ENCODE measurements around the gene LKAAEAR1.

LKAAEAR1 gene

DNA sequence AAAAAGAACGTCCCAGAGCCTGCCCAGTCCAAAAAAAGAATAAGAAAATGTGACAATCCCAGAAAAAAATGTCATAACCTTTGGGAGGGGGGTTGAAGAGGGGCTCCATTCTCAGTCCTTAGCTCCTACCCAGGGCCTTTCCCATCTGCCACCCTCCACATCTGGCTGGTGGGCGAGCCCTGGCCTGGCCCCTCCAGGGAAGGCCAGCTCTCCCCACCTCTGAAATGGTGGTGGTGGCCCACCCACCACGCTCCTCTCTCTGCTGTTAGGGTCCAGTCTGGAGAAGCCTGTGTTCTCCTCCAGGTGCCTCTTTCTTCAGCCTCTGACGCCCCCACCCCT, 5.3 kb downstream of the LKAAEAR1 start:
- no peak for DNase-seq
- no peak for TF ChIP-seq CTCF (IDR thresholded peaks at IDR 0.05; ENCODE audit: borderline replicate concordance, extremely low read depth, low read length, poor library complexity, severe bottlenecking)
- no peak for TF ChIP-seq EZH2 (IDR thresholded peaks at IDR 0.05; ENCODE audit: borderline replicate concordance, low read depth, low read length, severe bottlenecking)
- peak overlapping the region; percentile 92 for H3K4me2 ChIP-seq (ENCODE audit: insufficient read depth, low read length)
- ATAC-seq (ENCODE audit: insufficient read depth, low read depth), result no peak
- H3K9me3 ChIP-seq (ENCODE audit: insufficient read depth, low read length, severe bottlenecking), result no peaks in the 10 kb centered on the region
- peak overlapping the region; percentile 76 for H3K9ac ChIP-seq (ENCODE audit: low read depth, low read length)
- H4K20me1 ChIP-seq (ENCODE audit: insufficient read depth, low read length), result peaks cover 33% of the 10 kb centered on the region
- H3K27me3 ChIP-seq (ENCODE audit: insufficient read depth, low read length, poor library complexity), result peaks cover 12% of the 10 kb centered on the region
- H3K36me3 ChIP-seq (ENCODE audit: insufficient read depth, low read length), result peaks cover 18% of the 10 kb centered on the region
- H3K27ac ChIP-seq (ENCODE audit: low read length), result peak overlapping the region; percentile 53
- peaks cover 34% of the 10 kb centered on the region for H3K4me1 ChIP-seq (ENCODE audit: insufficient read depth, low read length)
- peak overlapping the region; percentile 64 to 86 for H3K4me3 ChIP-seq (ENCODE audit: low read depth in 1 of 2, low read length in 2 of 2)
- H3K79me2 ChIP-seq (ENCODE audit: insufficient read depth, low read length), result peaks cover 12% of the 10 kb centered on the region
- H2AFZ ChIP-seq (ENCODE audit: low read depth, low read length), result peak overlapping the region; percentile 77

GRCh38 chr20:64077876-64078551, 6.2 kb downstream of the LKAAEAR1 start:
- H3K4me2 ChIP-seq (ENCODE audit: insufficient read depth, low read length), result peak overlapping the region; percentile 92
- peak overlapping the region; percentile 76; the same call in 1 of the 2 replicates for H3K9ac ChIP-seq (ENCODE audit: low read depth, low read length)
- H3K79me2 ChIP-seq (ENCODE audit: insufficient read depth, low read length), result peaks cover 12% of the 10 kb centered on the region
- H3K27me3 ChIP-seq (ENCODE audit: insufficient read depth, low read length, poor library complexity), result peaks cover 3% of the 10 kb centered on the region
- no peaks in the 10 kb centered on the region for H3K9me3 ChIP-seq (ENCODE audit: insufficient read depth, low read length, severe bottlenecking)
- H4K20me1 ChIP-seq (ENCODE audit: insufficient read depth, low read length), result peaks cover 31% of the 10 kb centered on the region
- H3K27ac ChIP-seq (ENCODE audit: low read length), result no peak overlapping the region; the same call in 1 of the 2 replicates
- H3K4me3 ChIP-seq (ENCODE audit: low read depth in 1 of 2, low read length in 2 of 2), result peak overlapping the region in 1 of 2 experiments; percentile 86; a peak in 2 of 4 replicates
- peak; percentile 70 for DNase-seq
- ATAC-seq (ENCODE audit: insufficient read depth, low read depth), result peak; percentile 32; the same call in 2 of the 3 replicates
- peaks cover 26% of the 10 kb centered on the region for H3K36me3 ChIP-seq (ENCODE audit: insufficient read depth, low read length)
- TF ChIP-seq EZH2 (IDR thresholded peaks at IDR 0.05; ENCODE audit: borderline replicate concordance, low read depth, low read length, severe bottlenecking), result no peak
- no peak for TF ChIP-seq CTCF (IDR thresholded peaks at IDR 0.05; ENCODE audit: borderline replicate concordance, extremely low read depth, low read length, poor library complexity, severe bottlenecking)
- peaks cover 26% of the 10 kb centered on the region for H3K4me1 ChIP-seq (ENCODE audit: insufficient read depth, low read length)
- H2AFZ ChIP-seq (ENCODE audit: low read depth, low read length), result no peak overlapping the region

GRCh38 chr20:64077541-64077875, 6.7 kb downstream of the LKAAEAR1 start:
- TF ChIP-seq EZH2 (IDR thresholded peaks at IDR 0.05; ENCODE audit: borderline replicate concordance, low read depth, low read length, severe bottlenecking) (no peak), CTCF (IDR thresholded peaks at IDR 0.05; ENCODE audit: borderline replicate concordance, extremely low read depth, low read length, poor library complexity, severe bottlenecking) (no peak)
- Histone ChIP-seq H3K4me1 (ENCODE audit: insufficient read depth, low read length) (peaks cover 23% of the 10 kb centered on the region), H3K9me3 (ENCODE audit: insufficient read depth, low read length, severe bottlenecking) (no peaks in the 10 kb centered on the region), H3K79me2 (ENCODE audit: insufficient read depth, low read length) (peaks cover 12% of the 10 kb centered on the region), H3K27me3 (ENCODE audit: insufficient read depth, low read length, poor library complexity) (no peaks in the 10 kb centered on the region), H3K4me3 (ENCODE audit: low read depth in 1 of 2, low read length in 2 of 2) (no peak overlapping the region), H3K36me3 (ENCODE audit: insufficient read depth, low read length) (peaks cover 31% of the 10 kb centered on the region), H4K20me1 (ENCODE audit: insufficient read depth, low read length) (peaks cover 28% of the 10 kb centered on the region), H2AFZ (ENCODE audit: low read depth, low read length) (no peak overlapping the region), H3K27ac (ENCODE audit: low read length) (no peak overlapping the region), H3K9ac (ENCODE audit: low read depth, low read length) (peak overlapping the region; percentile 1; the same call in 1 of the 2 replicates), H3K4me2 (ENCODE audit: insufficient read depth, low read length) (0 out of 2 replicates have a peak overlapping the region, but pooled peaks have one; percentile 92)
- ATAC-seq (ENCODE audit: insufficient read depth, low read depth) (0 out of 3 replicates have a peak, but pooled peaks have one; percentile 10), DNase-seq (no peak)
